ENCODE results near the gene ACSBG1.

DNA sequence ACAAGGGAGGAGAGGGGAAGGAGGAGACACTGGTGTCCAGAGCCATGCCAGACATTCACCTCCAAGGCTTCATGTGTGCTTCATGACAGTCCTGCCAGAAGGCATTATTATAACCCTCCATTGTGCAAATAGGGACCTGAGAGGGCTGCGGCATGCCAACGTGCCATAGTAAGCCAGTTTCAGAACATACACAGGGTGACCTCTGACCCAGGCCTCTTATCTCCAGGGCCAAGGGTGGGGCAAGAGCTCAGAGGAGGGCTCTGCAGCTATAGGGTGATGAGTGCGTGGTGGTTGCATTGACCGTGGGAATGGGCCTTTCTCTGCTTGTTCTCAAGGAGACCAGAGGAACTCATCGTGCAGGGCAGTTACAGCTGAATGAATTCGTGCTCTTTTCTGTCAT is 9.7 kb upstream of the ACSBG1 start:
- TF ChIP-seq, protein P1, sequence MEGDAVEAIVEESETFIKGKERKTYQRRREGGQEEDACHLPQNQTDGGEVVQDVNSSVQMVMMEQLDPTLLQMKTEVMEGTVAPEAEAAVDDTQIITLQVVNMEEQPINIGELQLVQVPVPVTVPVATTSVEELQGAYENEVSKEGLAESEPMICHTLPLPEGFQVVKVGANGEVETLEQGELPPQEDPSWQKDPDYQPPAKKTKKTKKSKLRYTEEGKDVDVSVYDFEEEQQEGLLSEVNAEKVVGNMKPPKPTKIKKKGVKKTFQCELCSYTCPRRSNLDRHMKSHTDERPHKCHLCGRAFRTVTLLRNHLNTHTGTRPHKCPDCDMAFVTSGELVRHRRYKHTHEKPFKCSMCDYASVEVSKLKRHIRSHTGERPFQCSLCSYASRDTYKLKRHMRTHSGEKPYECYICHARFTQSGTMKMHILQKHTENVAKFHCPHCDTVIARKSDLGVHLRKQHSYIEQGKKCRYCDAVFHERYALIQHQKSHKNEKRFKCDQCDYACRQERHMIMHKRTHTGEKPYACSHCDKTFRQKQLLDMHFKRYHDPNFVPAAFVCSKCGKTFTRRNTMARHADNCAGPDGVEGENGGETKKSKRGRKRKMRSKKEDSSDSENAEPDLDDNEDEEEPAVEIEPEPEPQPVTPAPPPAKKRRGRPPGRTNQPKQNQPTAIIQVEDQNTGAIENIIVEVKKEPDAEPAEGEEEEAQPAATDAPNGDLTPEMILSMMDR (IDR thresholded peaks at IDR 0.05): no peak
- TF ChIP-seq POLR2AphosphoS5 (IDR thresholded peaks at IDR 0.05): no peak
- TF ChIP-seq EP300 (IDR thresholded peaks at IDR 0.05): no peak

Measured in gastroesophageal sphincter (tissue), 3 donors.